ENCODE data around the gene ARHGAP12.

The ARHGAP12 gene

GRCh38 chr10:31948021-31948420, 19.4 kb upstream of the ARHGAP12 start:
- Histone ChIP-seq H3K27me3 (ENCODE audit: insufficient read depth, poor library complexity, severe bottlenecking) (no peaks in the 10 kb centered on the region), H3K9me3 (ENCODE audit: severe bottlenecking) (no peaks in the 10 kb centered on the region), H3K4me1 (ENCODE audit: insufficient read depth, poor library complexity, severe bottlenecking) (peaks cover 25% of the 10 kb centered on the region), H3K4me3 (ENCODE audit: severe bottlenecking) (no peak overlapping the region), H3K36me3 (ENCODE audit: low read depth) (no peaks in the 10 kb centered on the region), H3K27ac (ENCODE audit: poor library complexity, severe bottlenecking) (peak overlapping the region; percentile 35)
- DNase-seq (ENCODE audit: low spot score), result no peak
- no peak for ATAC-seq (ENCODE audit: low read depth)
- no peak for TF ChIP-seq CTCF (IDR thresholded peaks at IDR 0.05; ENCODE audit: poor library complexity, severe bottlenecking)

GRCh38 chr10:31947144-31947926, 18.7 kb upstream of the ARHGAP12 start:
- TF ChIP-seq CTCF (IDR thresholded peaks at IDR 0.05; ENCODE audit: poor library complexity, severe bottlenecking), result peak; percentile 86
- no peak for DNase-seq (ENCODE audit: low spot score)
- peak overlapping the region; percentile 35 for H3K27ac ChIP-seq (ENCODE audit: poor library complexity, severe bottlenecking)
- no peak overlapping the region for H3K4me3 ChIP-seq (ENCODE audit: severe bottlenecking)
- peak; percentile 98 for ATAC-seq (ENCODE audit: low read depth)
- no peaks in the 10 kb centered on the region for H3K36me3 ChIP-seq (ENCODE audit: low read depth)
- H3K27me3 ChIP-seq (ENCODE audit: insufficient read depth, poor library complexity, severe bottlenecking), result no peaks in the 10 kb centered on the region
- no peaks in the 10 kb centered on the region for H3K9me3 ChIP-seq (ENCODE audit: severe bottlenecking)
- H3K4me1 ChIP-seq (ENCODE audit: insufficient read depth, poor library complexity, severe bottlenecking), result peaks cover 25% of the 10 kb centered on the region

GRCh38 chr10:31945392-31945791, 16.8 kb upstream of the ARHGAP12 start:
- ATAC-seq (ENCODE audit: low read depth), result no peak
- peak overlapping the region; percentile 41 for H3K27ac ChIP-seq (ENCODE audit: poor library complexity, severe bottlenecking)

GRCh38 chr10:31944071-31944433, 15.4 kb upstream of the ARHGAP12 start:
- TF ChIP-seq CTCF (IDR thresholded peaks at IDR 0.05; ENCODE audit: poor library complexity, severe bottlenecking), result no peak
- DNase-seq (ENCODE audit: low spot score), result no peak
- Histone ChIP-seq H3K9me3 (ENCODE audit: severe bottlenecking) (no peaks in the 10 kb centered on the region), H3K27me3 (ENCODE audit: insufficient read depth, poor library complexity, severe bottlenecking) (no peaks in the 10 kb centered on the region), H3K27ac (ENCODE audit: poor library complexity, severe bottlenecking) (peak overlapping the region; percentile 41), H3K36me3 (ENCODE audit: low read depth) (no peaks in the 10 kb centered on the region), H3K4me1 (ENCODE audit: insufficient read depth, poor library complexity, severe bottlenecking) (peaks cover 52% of the 10 kb centered on the region), H3K4me3 (ENCODE audit: severe bottlenecking) (no peak overlapping the region)
- no peak for ATAC-seq (ENCODE audit: low read depth)

More at GRCh38 chr10:31945392-31945791, 16.8 kb upstream of the ARHGAP12 start:
- Histone ChIP-seq H3K4me3 (ENCODE audit: severe bottlenecking) (no peak overlapping the region), H3K4me1 (ENCODE audit: insufficient read depth, poor library complexity, severe bottlenecking) (peaks cover 38% of the 10 kb centered on the region), H3K27me3 (ENCODE audit: insufficient read depth, poor library complexity, severe bottlenecking) (no peaks in the 10 kb centered on the region), H3K36me3 (ENCODE audit: low read depth) (no peaks in the 10 kb centered on the region), H3K9me3 (ENCODE audit: severe bottlenecking) (no peaks in the 10 kb centered on the region)
- no peak for TF ChIP-seq CTCF (IDR thresholded peaks at IDR 0.05; ENCODE audit: poor library complexity, severe bottlenecking)
- DNase-seq (ENCODE audit: low spot score), result no peak

- Histone ChIP-seq H3K36me3 (ENCODE audit: low read depth) (no peaks in the 10 kb centered on the region), H3K9me3 (ENCODE audit: severe bottlenecking) (no peaks in the 10 kb centered on the region), H3K27me3 (ENCODE audit: insufficient read depth, poor library complexity, severe bottlenecking) (no peaks in the 10 kb centered on the region), H3K4me3 (ENCODE audit: severe bottlenecking) (no peak overlapping the region), H3K27ac (ENCODE audit: poor library complexity, severe bottlenecking) (no peak overlapping the region), H3K4me1 (ENCODE audit: insufficient read depth, poor library complexity, severe bottlenecking) (peaks cover 51% of the 10 kb centered on the region)
- TF ChIP-seq CTCF (IDR thresholded peaks at IDR 0.05; ENCODE audit: poor library complexity, severe bottlenecking), result no peak
- no peak for ATAC-seq (ENCODE audit: low read depth)
- no peak for DNase-seq (ENCODE audit: low spot score)
Measured at GRCh38 chr10:31942892-31943291, 14.3 kb upstream of the ARHGAP12 start.
